RKO (cell line): Measurements from ENCODE around the gene MIA2.
"Not testable (repeated sequence)": the region's sequence is repeated elsewhere in the genome, so short reads cannot be mapped to it uniquely, and the experiment has no call there.

Experiments used
- DNase-seq: peaks from one replicate; pipeline ENCODE4 v3.0.0-alpha.2; 2016; ENCODE audit warnings: low spot score

The MIA2 gene

GRCh38 chr14:39341126-39341525 is 107.4 kb downstream of the MIA2 start:
- not testable (repeated sequence) for DNase-seq

GRCh38 chr14:39342768-39343167 is 109.1 kb downstream of the MIA2 start:
- no peak for DNase-seq

DNA sequence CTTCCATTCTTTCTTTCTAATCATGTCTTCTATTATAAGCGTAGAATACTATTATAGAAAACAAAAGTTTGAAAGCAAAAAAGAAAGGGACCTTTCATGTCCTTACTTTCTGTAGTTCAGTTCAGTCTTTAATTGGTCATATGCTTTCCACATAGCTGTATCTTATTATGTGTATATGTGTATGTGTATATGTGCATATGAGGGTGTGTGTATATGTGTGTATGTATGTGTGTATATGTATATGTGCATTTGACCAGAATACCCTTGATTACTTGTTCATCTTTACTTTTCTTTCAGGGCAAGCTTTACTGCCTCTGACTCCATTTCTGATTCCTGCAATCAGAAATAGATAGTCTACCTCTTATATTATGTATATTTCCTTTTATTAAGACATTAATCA is 109.9 kb downstream of the MIA2 start:
- DNase-seq = no peak

GRCh38 chr14:39350866-39351265 is 117.2 kb downstream of the MIA2 start:
- DNase-seq = no peak

- no peak for DNase-seq
Measured at GRCh38 chr14:39351708-39352107, 118.0 kb downstream of the MIA2 start.

DNA sequence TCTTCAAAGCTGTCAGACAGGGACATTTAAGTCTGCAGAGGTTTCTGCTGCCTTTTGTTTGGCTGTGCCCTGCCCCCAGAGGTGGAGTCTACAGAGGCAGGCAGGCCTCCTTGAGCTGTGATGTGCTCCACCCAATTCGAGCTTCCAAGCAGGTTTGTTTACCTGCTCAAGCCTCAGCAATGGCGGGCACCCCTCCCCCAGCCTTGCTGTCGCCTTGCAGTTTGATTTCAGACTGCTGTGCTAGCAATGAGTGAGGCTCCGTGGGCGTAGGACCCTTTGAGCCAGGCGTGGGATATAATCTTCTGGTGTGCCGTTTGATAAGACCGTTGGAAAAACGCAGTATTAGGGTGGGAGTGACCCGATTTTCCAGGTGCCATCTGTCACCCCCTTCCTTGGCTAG is 125.4 kb downstream of the MIA2 start:
- DNase-seq = not testable (repeated sequence)

GRCh38 chr14:39360316-39360715 is 126.6 kb downstream of the MIA2 start:
- DNase-seq = no peak

DNA sequence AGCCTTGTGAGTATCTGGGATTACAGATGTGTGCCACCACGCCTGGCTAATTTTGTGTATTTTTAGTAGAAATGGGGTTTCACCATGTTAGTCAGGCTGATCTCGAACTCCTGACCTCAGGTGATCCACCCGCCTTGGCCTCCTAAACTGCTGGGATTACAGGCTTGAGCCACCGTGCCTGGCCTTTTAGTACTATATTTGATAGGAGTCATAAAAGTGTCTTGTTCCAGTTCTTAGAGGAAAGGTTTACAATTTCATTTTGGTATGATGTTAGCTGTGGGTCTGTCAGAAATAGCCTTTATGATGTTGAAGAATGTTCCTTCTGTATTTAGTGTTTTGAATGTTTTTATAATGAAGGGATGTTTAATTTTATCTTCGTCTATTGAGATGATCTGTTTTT is 127.8 kb downstream of the MIA2 start:
- DNase-seq = not testable (repeated sequence)

- no peak for DNase-seq
Measured at GRCh38 chr14:39364509-39364908, 130.8 kb downstream of the MIA2 start.

- no peak for DNase-seq
Measured at GRCh38 chr14:39365354-39365753, 131.6 kb downstream of the MIA2 start.

GRCh38 chr14:39366460-39367386 is 133.0 kb downstream of the MIA2 start:
- no peak for DNase-seq

DNA sequence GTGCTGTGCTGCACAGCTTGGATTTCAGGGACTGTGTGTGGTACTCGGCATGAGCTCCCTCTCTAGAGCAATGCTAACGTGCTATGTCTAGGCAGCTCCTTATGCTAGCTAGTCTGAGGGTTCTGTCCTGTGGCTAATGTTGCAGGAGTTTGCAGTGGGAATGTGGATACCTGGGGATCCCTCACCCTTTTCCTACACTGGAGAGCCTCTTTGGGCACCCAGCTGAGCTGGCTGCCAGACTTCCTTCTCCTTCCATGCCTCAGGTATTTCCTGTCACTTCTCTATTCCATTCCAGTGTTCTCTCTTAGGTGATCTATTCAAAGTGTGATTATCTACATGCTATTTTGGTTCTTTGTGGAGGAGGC is 133.7 kb downstream of the MIA2 start:
- DNase-seq = no peak

DNA sequence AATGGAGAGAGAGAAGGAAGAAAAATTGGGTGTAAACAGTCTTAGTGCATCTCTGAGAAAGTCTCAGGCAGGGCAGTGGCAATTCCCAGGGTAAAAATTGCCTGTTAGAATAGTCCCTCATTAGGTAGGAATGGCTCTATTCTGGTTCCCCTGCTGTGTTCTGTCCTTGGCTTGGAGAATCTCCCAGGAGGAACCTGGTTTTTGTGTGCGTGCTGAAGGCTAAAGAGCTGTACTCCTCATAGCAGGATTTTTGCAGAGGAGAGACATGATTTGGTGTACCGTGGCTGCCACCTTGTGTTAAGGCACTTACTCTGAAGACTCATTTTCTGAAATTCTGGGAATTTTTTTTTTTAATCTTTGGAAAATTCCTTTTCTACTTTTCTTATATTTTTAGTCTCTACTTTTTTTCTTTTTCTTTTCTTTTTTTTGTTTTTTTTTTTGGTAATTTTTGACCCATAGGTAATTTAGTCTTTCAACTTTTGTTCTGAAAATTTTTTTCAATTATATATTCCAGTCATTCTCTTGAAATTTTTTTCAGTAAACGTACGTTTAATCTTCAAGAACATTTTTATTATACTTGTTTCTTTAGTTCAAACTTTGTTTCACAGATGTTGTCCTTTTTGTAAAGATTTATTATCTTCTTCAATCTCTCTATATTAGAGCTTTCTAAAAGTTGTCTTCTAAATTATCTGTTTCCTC is 134.7 kb downstream of the MIA2 start:
- peak; percentile 82 for DNase-seq

DNA sequence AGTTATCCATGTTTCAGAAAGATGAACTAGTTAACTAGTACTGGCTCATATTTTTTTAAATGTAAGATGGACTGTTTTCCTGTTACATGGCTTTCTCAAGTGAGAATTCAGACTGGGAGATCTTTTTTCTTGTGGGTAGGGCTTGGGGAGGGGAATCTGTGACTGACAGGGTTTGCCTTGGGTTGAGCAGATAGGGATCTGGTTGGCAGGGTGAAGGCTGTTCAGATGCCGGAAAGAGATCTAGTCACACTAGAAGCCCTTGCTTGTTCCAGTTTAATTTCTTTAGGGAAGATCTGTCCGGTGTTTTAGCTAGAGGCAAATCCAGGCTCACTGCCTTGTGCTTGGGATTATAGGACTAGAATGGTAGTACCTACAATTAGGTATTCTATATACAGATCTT is 135.3 kb downstream of the MIA2 start:
- no peak for DNase-seq

GRCh38 chr14:39370415-39370814 is 136.7 kb downstream of the MIA2 start:
- DNase-seq = no peak

DNA sequence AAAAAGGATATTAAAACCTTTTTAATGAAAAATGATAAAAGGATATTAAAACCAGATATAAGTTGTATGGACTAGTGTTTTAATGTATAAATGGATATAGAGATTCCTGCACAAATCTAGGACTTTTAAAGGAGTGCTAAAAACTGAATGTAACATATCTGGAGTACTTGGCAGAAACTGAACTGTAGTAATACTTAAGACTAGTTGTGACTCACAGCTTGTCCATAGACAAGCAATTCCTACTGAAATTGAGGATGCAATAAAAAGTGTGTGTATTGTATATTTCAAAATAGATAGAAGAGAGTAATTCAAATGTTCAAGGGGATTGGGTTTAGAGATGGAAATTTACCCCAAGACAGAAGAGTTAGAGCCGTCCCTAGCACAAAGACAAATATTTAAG is 138.9 kb downstream of the MIA2 start:
- DNase-seq = no peak

GRCh38 chr14:39374851-39375250 is 141.1 kb downstream of the MIA2 start:
- DNase-seq = peak; percentile 12

DNA sequence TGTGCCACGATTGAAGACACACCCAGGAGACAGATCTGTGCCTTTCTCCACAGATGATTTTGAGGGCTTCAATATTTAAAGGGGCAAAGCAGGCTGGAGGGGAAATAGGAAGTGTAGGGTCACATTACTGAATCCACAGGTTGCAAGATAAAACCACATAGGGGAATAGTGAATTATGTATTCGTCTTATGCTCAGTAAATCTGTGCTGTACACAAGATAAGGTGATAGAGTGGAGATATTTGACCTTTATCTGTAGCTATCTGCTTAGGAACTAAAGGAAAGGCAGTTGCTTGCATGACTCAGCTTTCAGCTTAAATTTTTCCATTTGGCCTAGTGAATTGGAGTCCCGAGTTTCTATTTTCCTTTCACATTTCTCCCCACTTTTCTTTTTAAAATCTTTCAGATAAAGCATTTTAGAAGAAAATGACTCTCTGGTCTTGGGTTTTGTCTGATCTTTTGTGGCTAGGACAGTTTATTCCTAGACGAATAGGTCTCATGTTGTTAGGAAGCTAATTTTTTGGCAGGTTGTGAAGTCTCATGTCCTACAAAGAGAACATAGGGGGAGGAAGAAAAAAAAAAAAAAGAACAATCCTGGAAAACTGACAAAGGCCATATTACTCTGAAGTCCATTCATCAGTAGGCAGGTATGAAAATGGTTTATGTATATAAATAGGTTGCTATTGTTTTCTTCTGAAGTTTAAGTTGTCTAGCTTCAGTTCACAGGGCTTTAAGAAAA is 143.1 kb downstream of the MIA2 start:
- DNase-seq = no peak

DNA sequence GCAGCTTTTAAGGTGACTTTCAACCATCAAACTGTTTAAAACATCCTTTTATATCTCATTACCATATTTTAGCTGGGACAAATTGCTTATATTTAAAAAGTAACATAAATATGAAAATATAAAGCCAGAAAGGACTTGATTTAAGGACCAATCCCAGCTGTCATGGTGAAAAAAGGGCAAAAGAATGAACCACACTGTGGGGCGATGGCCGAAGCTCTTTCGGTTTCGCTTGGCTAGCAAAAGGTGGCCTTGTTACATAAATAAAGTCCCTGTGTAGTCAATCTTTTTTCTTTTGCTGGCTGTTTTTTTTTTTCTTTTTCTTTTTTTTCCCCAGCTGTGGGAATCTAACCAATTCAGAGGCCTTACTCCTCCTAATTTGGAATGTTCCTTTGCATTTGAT is 147.7 kb downstream of the MIA2 start:
- no peak for DNase-seq

- DNase-seq = no peak
Measured at GRCh38 chr14:39382463-39382862, 148.7 kb downstream of the MIA2 start.

- DNase-seq = no peak
Measured at GRCh38 chr14:39383026-39383660, 149.4 kb downstream of the MIA2 start.

GRCh38 chr14:39383741-39384140 is 150.0 kb downstream of the MIA2 start:
- DNase-seq = no peak
